ENCODE measurements around the gene PREPL.

PREPL gene

DNA sequence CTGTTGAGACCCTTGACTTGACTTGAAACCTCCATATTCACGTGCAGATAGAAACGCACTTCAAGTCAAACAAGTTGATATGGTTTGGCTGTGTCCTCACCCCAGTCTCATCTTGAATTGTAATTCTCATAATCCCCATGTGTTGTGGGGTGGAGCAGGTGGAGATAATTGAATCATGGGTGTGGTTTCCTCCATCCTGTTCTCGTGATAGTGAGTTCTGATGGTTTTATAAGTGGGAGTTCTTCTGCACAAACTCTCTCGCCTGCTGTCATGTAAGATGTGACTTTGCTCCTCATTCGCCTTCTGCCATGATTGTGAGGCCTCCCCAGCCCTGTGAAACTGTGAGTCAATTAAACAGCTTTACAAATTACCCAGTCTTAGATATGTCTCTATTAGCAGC lies 64.6 kb downstream of the PREPL start:
- DNase-seq (ENCODE audit: low read depth) = no peak
- H3K4me3 ChIP-seq (ENCODE audit: low read length) = no peak overlapping the region
- TF ChIP-seq, protein P1, sequence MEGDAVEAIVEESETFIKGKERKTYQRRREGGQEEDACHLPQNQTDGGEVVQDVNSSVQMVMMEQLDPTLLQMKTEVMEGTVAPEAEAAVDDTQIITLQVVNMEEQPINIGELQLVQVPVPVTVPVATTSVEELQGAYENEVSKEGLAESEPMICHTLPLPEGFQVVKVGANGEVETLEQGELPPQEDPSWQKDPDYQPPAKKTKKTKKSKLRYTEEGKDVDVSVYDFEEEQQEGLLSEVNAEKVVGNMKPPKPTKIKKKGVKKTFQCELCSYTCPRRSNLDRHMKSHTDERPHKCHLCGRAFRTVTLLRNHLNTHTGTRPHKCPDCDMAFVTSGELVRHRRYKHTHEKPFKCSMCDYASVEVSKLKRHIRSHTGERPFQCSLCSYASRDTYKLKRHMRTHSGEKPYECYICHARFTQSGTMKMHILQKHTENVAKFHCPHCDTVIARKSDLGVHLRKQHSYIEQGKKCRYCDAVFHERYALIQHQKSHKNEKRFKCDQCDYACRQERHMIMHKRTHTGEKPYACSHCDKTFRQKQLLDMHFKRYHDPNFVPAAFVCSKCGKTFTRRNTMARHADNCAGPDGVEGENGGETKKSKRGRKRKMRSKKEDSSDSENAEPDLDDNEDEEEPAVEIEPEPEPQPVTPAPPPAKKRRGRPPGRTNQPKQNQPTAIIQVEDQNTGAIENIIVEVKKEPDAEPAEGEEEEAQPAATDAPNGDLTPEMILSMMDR (IDR thresholded peaks at IDR 0.05; ENCODE audit: insufficient read depth, low read depth, low read length, missing control alignments) = no peak

DNA sequence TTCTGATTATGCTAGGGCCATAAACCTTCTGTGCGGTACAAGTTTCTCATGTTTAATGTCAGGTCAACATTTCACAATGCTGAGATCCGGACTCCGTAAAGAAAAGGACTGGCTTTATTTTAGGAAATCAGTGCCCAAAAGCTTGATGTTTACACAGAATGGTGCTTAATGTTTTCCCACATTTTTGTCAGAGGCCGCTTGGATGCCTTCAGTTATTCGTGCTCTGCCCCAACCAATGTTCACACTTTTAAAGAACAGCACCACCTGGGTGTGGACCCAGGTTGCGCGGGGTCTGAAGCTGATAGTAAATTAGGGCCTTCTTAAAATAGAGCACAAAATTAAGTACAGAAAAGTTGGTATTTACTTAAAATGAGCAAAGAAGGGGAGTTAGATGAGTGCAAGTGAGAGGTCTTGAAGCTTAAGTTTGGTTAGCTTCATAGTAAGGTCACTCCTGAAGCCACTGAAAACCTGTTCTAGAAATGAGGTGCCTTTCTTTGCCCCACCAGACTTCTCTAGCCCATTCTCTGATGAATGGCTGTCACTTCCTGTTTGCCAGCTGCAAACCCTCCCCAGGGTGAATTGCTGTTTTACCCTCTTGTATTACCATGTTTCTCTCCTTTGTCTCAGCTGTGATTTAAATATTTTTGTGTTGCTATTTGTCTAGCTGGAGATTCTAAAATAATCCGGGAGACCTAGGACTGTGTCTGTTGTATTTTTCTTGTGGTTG lies 65.5 kb downstream of the PREPL start:
- no peak for DNase-seq (ENCODE audit: low read depth)
- TF ChIP-seq, protein P1 (IDR thresholded peaks at IDR 0.05; ENCODE audit: insufficient read depth, low read depth, low read length, missing control alignments) = no peak

DNA sequence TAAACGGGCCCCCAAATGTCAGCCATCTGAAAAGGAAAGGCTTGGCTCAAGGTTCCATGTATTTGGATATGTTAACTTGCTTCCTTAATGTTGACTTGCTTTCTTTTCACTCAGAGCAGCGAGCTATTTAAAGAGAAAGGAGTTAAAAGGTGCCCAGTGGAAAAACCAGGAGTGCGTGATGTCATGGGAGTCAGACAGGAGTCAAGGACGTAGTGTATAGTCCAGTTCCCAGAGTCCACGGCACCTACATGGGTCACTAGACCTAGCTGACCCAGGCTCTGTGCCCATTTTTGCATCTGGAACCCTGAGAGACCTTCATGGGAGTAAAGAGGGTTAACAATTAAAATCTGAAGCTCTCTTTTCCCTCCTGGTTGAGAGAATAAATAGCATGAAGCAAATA lies 66.2 kb downstream of the PREPL start:
- TF ChIP-seq, protein P1 (IDR thresholded peaks at IDR 0.05; ENCODE audit: insufficient read depth, low read depth, low read length, missing control alignments) = no peak
- H3K4me3 ChIP-seq (ENCODE audit: low read length) = no peak overlapping the region
- no peak for DNase-seq (ENCODE audit: low read depth)

More for the DNA sequence above, 65.5 kb downstream of the PREPL start:
- H3K4me3 ChIP-seq (ENCODE audit: low read length) = no peak overlapping the region

DNA sequence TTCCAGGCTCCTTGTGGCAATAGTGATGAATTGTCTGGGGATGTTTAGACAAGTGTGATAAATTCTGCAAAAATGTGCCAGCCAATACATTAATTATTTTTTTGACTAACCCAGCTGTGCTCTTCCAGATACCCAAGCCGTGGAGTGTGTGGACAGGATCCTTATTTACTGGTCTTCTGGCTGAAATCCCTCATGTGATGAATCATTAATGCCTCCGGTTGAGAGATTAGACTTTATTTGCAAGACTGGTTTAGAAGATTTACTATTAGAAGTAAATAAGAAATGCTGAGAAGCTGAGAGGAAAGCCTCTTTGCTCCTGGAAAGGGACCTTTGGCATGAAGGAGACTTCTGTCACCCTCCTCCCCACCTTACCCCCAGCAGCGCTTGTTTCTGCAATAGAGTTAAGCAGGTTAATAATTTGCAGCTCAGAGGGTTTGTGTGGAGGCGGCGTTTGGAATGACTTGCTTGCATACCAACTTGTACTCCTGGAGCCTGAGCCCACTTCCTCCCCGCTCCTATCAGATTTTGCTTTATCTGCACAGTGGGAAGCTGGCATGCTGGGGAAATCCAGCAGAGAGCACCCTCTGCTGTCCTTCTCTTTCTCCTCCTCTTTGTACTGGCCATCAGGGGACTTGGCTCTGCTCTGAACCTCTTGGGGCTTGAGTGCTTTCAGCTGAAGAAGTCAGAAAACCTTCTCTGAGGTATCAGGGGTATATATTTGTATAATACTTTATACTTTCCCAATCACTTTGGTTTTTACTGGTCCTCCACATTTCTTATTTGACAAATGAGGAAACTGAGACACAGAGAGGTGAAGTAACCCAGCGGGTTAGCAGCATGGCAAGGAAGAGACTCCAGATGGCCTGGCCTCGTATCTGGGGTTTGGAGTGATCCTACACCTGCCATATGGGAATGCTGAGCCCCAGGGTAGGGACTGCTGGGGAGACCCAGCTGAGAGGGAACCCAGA lies 69.7 kb downstream of the PREPL start:
- TF ChIP-seq, protein P1 (IDR thresholded peaks at IDR 0.05; ENCODE audit: insufficient read depth, low read depth, low read length, missing control alignments) = peak; percentile 51
- peak; percentile 90 for DNase-seq (ENCODE audit: low read depth)
- H3K4me3 ChIP-seq (ENCODE audit: low read length) = no peak overlapping the region

DNA sequence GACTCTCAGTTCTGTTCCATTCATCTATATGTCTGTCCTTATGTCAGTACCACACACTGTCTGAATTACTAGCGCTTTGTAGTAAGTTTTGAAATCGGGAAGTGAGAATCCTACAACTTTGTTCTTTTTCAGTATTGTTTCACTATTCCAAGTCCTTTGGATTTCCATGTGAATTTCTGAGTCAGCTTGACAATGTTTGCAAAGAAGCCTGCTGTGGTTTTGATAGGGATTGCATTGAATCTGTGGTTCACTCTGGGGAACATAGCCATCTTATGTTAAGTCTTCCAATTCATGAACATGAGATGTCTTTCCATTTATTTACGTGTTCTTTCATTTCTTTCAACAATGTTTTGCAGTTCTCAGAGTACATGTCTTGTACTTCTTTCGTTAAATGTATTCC lies 71.0 kb downstream of the PREPL start:
- TF ChIP-seq, protein P1 (IDR thresholded peaks at IDR 0.05; ENCODE audit: insufficient read depth, low read depth, low read length, missing control alignments) = no peak
- no peak overlapping the region for H3K4me3 ChIP-seq (ENCODE audit: low read length)
- DNase-seq (ENCODE audit: low read depth) = peak; percentile 30

DNA sequence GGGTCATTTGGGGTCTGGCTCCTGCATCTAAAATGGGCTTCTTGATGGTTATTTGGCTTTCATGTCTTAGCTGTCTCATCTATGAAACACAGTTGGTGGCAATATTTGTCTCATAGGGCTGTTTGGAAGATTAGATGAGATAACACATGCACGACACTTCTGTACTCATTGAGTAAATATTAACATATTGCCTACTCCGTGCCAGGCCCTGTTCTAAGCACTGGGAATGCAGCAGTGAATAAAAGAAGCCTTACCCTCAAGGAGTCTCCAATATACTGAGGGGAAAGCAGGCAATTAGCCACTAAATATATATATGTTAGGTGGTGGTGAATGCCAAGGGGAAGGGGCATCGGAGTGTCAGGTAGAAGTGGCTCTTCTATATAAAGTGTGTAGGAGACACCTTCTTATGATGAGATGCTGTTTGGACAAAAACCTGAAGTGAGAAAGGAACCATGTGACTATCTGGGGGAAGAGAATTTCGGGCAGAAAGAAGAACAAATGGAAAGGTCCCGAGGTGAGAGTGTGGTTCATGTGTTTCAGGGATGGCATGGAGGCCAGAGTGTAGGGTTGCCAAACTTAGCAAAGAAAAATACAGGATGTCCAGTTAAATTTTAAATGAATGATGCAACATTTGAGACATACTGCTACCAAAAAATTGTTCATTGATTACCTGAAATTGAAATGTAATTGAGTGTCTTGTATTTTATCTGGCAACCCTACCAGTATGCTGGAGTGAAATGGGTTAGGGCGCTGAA lies 74.2 kb downstream of the PREPL start:
- no peak overlapping the region for H3K4me3 ChIP-seq (ENCODE audit: low read length)
- TF ChIP-seq, protein P1 (IDR thresholded peaks at IDR 0.05; ENCODE audit: insufficient read depth, low read depth, low read length, missing control alignments) = no peak
- DNase-seq (ENCODE audit: low read depth) = no peak
